Measurements from ENCODE around the gene CHAF1A.

GRCh38 chr19:4362101-4362828 lies 40.2 kb upstream of the CHAF1A start:
- TF ChIP-seq CTCF (IDR thresholded peaks at IDR 0.05; ENCODE audit: borderline replicate concordance, extremely low read depth, low read length, poor library complexity, severe bottlenecking) (no peak), EZH2 (IDR thresholded peaks at IDR 0.05; ENCODE audit: borderline replicate concordance, low read depth, low read length, severe bottlenecking) (no peak)
